Endodermal cell (in vitro differentiated cells): Measurements from ENCODE around the gene NTRK2. TPM values are rescaled to one million over a fixed set of nuclear protein-coding genes. Genes with fewer than 3 reads are reported as not detected.

ENCODE experiments used
- DNase-seq: peaks from one replicate; pipeline ENCODE4 v3.0.0-alpha.2; 2017
- H3K27ac ChIP-seq: 2 replicates; pipeline ENCODE4 v1.5.1; 2013; ENCODE audit warnings: mild to moderate bottlenecking, low read depth, low read length, moderate library complexity
- H3K27me3 ChIP-seq: 2 replicates; pipeline ENCODE4 v1.6.1; 2013; ENCODE audit warnings: mild to moderate bottlenecking, low read length, moderate library complexity; ENCODE audit not compliant: insufficient read depth, control insufficient read depth, poor library complexity, severe bottlenecking
- H3K36me3 ChIP-seq: 2 replicates; pipeline ENCODE4 v1.7.0; 2013; ENCODE audit warnings: mild to moderate bottlenecking, low read length, moderate library complexity; ENCODE audit not compliant: control insufficient read depth, insufficient read depth
- H3K4me1 ChIP-seq: one replicate; pipeline ENCODE4 v1.7.0; 2013; ENCODE audit warnings: low read length; ENCODE audit not compliant: control insufficient read depth, insufficient read depth
- H3K4me3 ChIP-seq: 2 replicates; pipeline ENCODE4 v1.5.1; 2013; ENCODE audit warnings: mild to moderate bottlenecking, low read length, moderate library complexity
- H3K9ac ChIP-seq: 2 replicates; pipeline ENCODE4 v1.6.1; 2013; ENCODE audit warnings: mild to moderate bottlenecking, low read length, moderate library complexity; ENCODE audit not compliant: poor library complexity, severe bottlenecking; ENCODE audit errors: extremely low read depth
- H3K9me3 ChIP-seq: 2 replicates; pipeline ENCODE4 v1.6.1; 2013; ENCODE audit warnings: mild to moderate bottlenecking, low read length, moderate library complexity; ENCODE audit not compliant: control insufficient read depth
- H3K27ac Mint-ChIP-seq: 2 replicates; pipeline ENCODE4 v1.8.0; 2020; ENCODE audit warnings: mixed read lengths
- H3K27me3 Mint-ChIP-seq: 2 replicates; pipeline ENCODE4 v1.8.0; 2021; ENCODE audit warnings: mild to moderate bottlenecking, mixed read lengths; ENCODE audit not compliant: insufficient read depth
- H3K36me3 Mint-ChIP-seq: 2 replicates; pipeline ENCODE4 v1.8.0; 2020; ENCODE audit warnings: low read depth, mixed read lengths
- H3K4me1 Mint-ChIP-seq: 2 replicates; pipeline ENCODE4 v1.8.0; 2020; ENCODE audit warnings: mixed read lengths
- H3K4me3 Mint-ChIP-seq: 2 replicates; pipeline ENCODE4 v1.8.0; 2020; ENCODE audit warnings: mild to moderate bottlenecking, moderate library complexity, mixed read lengths
- H3K9me3 Mint-ChIP-seq: 2 replicates; pipeline ENCODE4 v1.8.0; 2020; ENCODE audit warnings: mild to moderate bottlenecking, mixed read lengths
- CTCF ChIP-seq: fragments of 200-600 bp; sonication (generic); conservative IDR thresholded peaks from 2 replicates; pipeline ENCODE4 v1.5.0; 2021; ENCODE audit warnings: antibody characterized with exemption, mild to moderate bottlenecking
- WGBS, 2 experiments: methylation state at CpG; one replicate each; pipeline versions ENCODE4 v1.1.5 to v1.1.7; 2013; ENCODE audit warnings: missing lambda C conversion rate in 2 of 2, mixed read lengths in 1 of 2; ENCODE audit not compliant: insufficient coverage in 1 of 2, insufficient read length in 1 of 2; 5-methylcytosine and 5-hydroxymethylcytosine counted together
- total RNA-seq, 2 donors: library from RNA; stranded (reverse); fragmentation: NEBNext Ultra II Directional in 1 of 2; extraction: Animal tissue kit (Norgen Biotek cat#: 25700) in 1 of 2; gene quantifications; 2 replicates in 1 of 2; 3 replicates in 1 of 2; pipeline ENCODE4 v1.2.1, GENCODE V29; 2021

NTRK2 gene
- total RNA-seq, 2 donors from 2014 or later, result 0.09 to 0.18 TPM

GRCh38 chr9:84731696-84732095 lies 62.2 kb downstream of the NTRK2 start:
- peaks cover 2% of the 10 kb centered on the region for H3K4me1 ChIP-seq
- H3K9me3 ChIP-seq, result no peaks in the 10 kb centered on the region
- WGBS, 2 experiments, result 90 to 95% methylated on average over 6 to 7 of the region's 7 CpGs
- no peaks in the 10 kb centered on the region for H3K36me3 ChIP-seq
- DNase-seq, result no peak
- H3K27me3 Mint-ChIP-seq, result peaks cover 2% of the 10 kb centered on the region
- no peak for TF ChIP-seq CTCF
- no peak overlapping the region for H3K4me3 ChIP-seq
- no peak overlapping the region for H3K27ac Mint-ChIP-seq
- no peaks in the 10 kb centered on the region for H3K27me3 ChIP-seq
- H3K27ac ChIP-seq, result no peak overlapping the region
- H3K9ac ChIP-seq, result no peak overlapping the region
- H3K4me3 Mint-ChIP-seq, result no peak overlapping the region
- no peaks in the 10 kb centered on the region for H3K36me3 Mint-ChIP-seq
- H3K9me3 Mint-ChIP-seq, result no peaks in the 10 kb centered on the region
- H3K4me1 Mint-ChIP-seq, result peaks cover 18% of the 10 kb centered on the region

- peaks cover 2% of the 10 kb centered on the region for H3K27me3 Mint-ChIP-seq
- peak; percentile 71 for DNase-seq
- peaks cover 2% of the 10 kb centered on the region for H3K4me1 ChIP-seq
- H3K9me3 Mint-ChIP-seq, result no peaks in the 10 kb centered on the region
- no peaks in the 10 kb centered on the region for H3K36me3 ChIP-seq
- TF ChIP-seq CTCF, result no peak
- H3K27ac ChIP-seq, result peak overlapping the region; percentile 3
- H3K27ac Mint-ChIP-seq, result no peak overlapping the region
- H3K4me3 ChIP-seq, result no peak overlapping the region
- H3K27me3 ChIP-seq, result no peaks in the 10 kb centered on the region
- no peak overlapping the region for H3K4me3 Mint-ChIP-seq
- no peaks in the 10 kb centered on the region for H3K36me3 Mint-ChIP-seq
- H3K4me1 Mint-ChIP-seq, result peaks cover 18% of the 10 kb centered on the region
- no peak overlapping the region for H3K9ac ChIP-seq
- H3K9me3 ChIP-seq, result no peaks in the 10 kb centered on the region
- WGBS, 2 experiments, result 61 to 71% methylated on average over 4 to 10 of the region's 10 CpGs
These were observed 66.6 kb downstream of the NTRK2 start for GRCh38 chr9:84736081-84736480.

- no peak for DNase-seq
- no peak overlapping the region for H3K27ac Mint-ChIP-seq
- 81 to 100% methylated on average over 1 of the region's 1 CpG for WGBS, 2 experiments
- Histone ChIP-seq H3K4me1 (peaks cover 2% of the 10 kb centered on the region), H3K36me3 (no peaks in the 10 kb centered on the region), H3K9ac (no peak overlapping the region), H3K27me3 (no peaks in the 10 kb centered on the region), H3K4me3 (no peak overlapping the region), H3K27ac (peak overlapping the region; percentile 3), H3K9me3 (no peaks in the 10 kb centered on the region)
- H3K9me3 Mint-ChIP-seq, result no peaks in the 10 kb centered on the region
- peaks cover 18% of the 10 kb centered on the region for H3K4me1 Mint-ChIP-seq
- TF ChIP-seq CTCF, result no peak
- no peaks in the 10 kb centered on the region for H3K36me3 Mint-ChIP-seq
- H3K27me3 Mint-ChIP-seq, result peaks cover 2% of the 10 kb centered on the region
- H3K4me3 Mint-ChIP-seq, result no peak overlapping the region
These were observed 67.0 kb downstream of the NTRK2 start for GRCh38 chr9:84736536-84736935.
